HG03064 (cell line): ENCODE measurements around the gene LITAFD.
"Not testable (repeated sequence)": the region's sequence is repeated elsewhere in the genome, so short reads cannot be mapped to it uniquely, and the experiment has no call there.

Experiments
- ATAC-seq: cut with Tn5 transposase; IDR thresholded peaks from one replicate; pipeline ENCODE4 v1.9.1; 2021; ENCODE audit warnings: low read depth; ENCODE audit not compliant: unreplicated experiment

LITAFD gene

DNA sequence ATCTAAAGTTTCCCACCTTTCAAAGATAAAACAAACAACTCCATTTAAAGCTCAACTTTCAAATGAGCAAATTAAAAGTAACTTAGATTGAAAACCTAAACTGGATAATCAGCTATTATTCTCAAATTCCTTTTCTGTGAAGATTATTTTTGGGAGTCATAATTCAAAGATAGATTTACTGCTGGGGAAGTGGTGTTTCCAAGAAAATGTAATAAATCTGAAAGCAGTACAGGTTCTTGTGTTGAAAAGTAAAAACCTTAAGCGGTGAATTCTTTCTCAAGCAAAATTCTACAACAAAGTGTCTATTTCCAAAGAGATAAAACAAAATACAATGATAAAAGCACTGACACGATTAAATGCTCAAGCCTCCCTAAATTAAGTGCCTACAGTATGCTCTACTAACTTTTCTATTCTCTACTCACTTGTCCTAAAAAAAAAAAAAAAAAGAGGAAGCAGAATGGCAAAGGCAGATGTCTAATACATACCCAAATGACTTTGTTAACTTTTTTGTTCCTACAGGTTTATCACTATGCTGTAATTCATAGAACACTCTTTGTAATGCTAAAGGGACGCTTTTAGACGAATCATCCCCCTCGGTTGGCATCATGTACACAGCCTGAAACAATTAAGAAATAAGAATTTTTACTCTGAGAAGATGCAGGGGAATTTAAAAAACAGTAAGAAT, 34.5 kb downstream of the LITAFD start:
- no peak for ATAC-seq

DNA sequence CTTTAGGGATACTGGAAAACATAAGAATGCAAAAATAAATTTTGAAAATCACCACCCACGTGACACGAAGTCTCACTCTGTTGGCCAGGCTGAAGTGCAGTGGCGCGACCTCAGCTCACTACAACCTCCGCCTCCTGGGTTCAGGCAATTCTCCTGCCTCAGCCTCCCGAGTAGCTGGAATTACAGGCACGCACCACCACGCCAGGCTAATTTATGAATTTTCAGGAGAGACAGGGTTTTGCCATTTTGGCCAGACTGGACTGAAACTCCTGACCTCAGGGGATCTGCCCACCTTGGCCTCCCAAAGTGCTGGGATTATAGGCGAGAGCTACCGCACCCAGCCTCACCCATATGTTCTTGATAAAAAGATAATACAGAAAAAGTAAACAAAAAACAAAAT, 35.2 kb downstream of the LITAFD start:
- not testable (repeated sequence) for ATAC-seq

DNA sequence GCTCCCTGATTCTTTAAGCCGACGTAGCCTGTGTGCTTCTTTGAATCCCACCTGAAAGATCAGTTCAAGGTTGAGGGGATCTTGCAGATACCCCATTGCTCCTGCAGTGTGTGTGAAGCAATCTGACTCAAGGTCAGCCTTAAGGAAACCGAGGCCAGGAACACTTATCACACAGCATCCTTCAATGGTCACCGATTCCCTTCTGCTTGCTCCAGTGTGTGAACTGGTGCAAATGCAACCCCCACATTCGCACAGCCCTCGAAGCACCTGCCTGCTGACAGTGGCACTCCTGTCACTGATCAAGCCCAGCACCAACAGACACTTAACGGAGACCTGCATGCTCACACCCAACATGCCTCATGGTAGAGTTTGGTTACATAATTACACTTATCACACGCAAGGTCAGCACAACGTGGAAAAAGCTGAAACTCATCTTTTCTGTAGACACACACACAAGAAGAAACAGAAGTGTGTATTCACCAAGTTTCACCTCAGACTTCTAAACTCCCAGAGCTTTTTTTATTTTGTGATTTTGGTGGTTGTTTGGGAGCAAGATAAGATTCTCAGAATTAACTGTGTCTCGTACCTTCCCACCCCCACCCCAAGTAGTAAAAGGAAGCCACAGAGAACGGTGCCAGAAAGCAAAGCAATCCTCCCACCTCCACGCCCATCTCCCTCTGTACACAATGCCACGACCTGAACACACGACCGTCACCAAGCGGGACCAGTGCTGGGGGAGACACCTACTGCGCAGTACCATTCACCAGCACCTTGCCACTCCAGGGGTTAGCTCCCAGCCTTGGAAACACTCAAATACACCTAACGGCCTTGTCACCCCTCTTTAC, 37.2 kb downstream of the LITAFD start:
- ATAC-seq = no peak

- ATAC-seq = no peak
Observed at GRCh38 chr16:8919934-8920462, 37.8 kb downstream of the LITAFD start.

- no peak for ATAC-seq
Observed at GRCh38 chr16:8920645-8921346, 38.6 kb downstream of the LITAFD start.

DNA sequence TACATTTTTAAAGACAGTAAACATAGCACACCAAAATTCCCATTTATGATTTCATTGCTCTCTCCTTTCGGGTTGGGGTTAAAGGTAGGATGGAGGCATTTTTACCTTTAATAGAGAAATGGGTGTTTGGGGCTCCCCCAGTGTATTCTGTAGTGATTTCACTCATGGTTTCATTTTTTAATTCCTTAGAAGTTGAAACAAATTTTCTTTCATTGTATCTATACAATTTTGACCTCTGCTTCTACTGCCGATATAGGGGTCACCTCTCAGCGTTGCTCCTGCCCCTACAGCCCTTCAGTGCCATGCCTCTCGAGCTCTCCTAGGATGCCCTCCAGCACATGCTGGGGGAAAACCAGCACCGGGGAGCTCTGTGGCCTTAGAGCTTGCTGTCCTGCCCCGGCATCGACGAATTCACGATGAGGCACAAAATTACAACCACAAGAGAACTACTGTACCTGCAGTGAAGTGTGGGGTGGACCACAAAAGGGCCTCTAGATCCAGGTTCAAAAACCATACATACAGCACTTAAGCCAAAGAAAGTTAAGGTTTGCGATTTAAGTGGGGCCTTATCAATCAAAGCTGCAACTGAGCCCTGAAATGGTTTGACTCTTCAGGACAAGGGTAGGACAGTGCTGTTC, 39.3 kb downstream of the LITAFD start:
- ATAC-seq = no peak

GRCh38 chr16:8923199-8923598, 41.0 kb downstream of the LITAFD start:
- no peak for ATAC-seq

GRCh38 chr16:8924214-8924613, 42.1 kb downstream of the LITAFD start:
- no peak for ATAC-seq

- ATAC-seq = no peak
Observed at GRCh38 chr16:8925455-8925854, 43.3 kb downstream of the LITAFD start.

GRCh38 chr16:8926827-8927226, 44.7 kb downstream of the LITAFD start:
- no peak for ATAC-seq

DNA sequence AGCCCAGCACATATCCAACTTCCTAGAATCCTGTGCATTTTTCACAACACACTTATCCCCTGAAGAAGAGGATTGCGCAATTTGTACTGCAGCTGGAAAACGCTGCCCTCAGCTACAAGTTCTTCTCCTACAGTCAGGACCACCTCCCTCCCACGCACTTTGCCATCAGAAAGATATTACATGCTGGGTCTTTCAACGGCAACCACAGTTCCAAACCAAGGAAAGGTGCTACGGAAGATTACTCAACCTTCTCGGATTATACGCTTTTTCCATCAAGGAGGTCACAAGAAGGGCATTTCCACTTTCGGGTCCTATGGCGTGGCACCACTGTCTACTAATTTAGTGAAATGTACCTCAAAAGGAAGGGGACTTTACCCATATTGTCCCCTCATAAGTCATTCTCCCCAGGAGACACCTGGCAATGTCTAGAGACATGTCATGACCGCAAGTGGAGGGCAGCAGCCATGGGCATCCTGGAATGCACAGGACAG, 46.4 kb downstream of the LITAFD start:
- no peak for ATAC-seq

- no peak for ATAC-seq
Observed at GRCh38 chr16:8929086-8929748, 47.1 kb downstream of the LITAFD start.

GRCh38 chr16:8931859-8932258, 49.7 kb downstream of the LITAFD start:
- ATAC-seq = no peak

DNA sequence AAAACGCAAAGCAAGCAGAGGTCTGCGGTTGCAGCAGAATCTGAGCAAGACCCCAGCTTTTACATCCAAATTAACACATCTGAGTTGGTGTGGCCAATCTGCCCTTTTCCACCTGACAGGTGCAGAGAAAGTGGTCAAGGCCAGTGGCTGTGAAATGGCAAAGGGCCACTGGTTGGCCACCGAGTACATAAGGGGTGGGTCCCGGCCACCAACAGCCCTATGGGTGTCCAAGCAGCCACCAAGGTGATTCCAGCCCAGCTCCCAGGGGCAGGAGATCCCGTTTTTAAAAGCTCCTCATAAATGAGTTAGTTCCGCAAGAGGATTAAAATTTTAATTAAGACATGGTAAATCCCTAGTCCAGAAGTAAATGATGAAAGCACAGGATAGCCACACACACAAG, 52.5 kb downstream of the LITAFD start:
- ATAC-seq = no peak
